ENCODE results near the gene AGMO.

GRCh38 chr7:15489861-15490260, 72.0 kb downstream of the AGMO start:
- TF ChIP-seq RAD21 (conservative IDR thresholded peaks at IDR 0.05) (no peak), CTCF (IDR thresholded peaks at IDR 0.05; ENCODE audit: poor library complexity, severe bottlenecking) (no peak), SMC3 (conservative IDR thresholded peaks at IDR 0.05; ENCODE audit: poor library complexity) (no peak), EP300 (conservative IDR thresholded peaks at IDR 0.05; ENCODE audit: poor library complexity, severe bottlenecking) (no peak)

All from neural cell (in vitro differentiated cells).